ENCODE data around the gene EPN1. TPM values are rescaled to one million over a fixed set of nuclear protein-coding genes. Genes with fewer than 3 reads are reported as not detected.
A peak's percentile ranks its signal among the peaks of the same experiment; 100 is the strongest.

Gene EPN1
- total and polyA plus RNA-seq, 2 donors (not counting 1 experiment from before 2014, with no cell fraction given): 47.1 to 48.6 TPM

- Histone ChIP-seq H3K9ac (ENCODE audit: insufficient read depth, low read length) (no peak overlapping the region), H3K4me2 (ENCODE audit: extremely low read depth, insufficient read depth, low read length) (no peak overlapping the region), H3K79me2 (ENCODE audit: control insufficient read depth, insufficient read depth, low read length) (peaks cover 80% of the 10 kb centered on the region), H3K36me3 (ENCODE audit: control insufficient read depth, insufficient read depth, low read length) (peaks cover 23% of the 10 kb centered on the region), H3K4me3 (replicated peaks in 1 of 4; ENCODE audit: control extremely low read depth in 1 of 4, insufficient read depth in 1 of 4, low read depth in 3 of 4, low read length in 4 of 4) (no peak overlapping the region), H3K27ac (ENCODE audit: insufficient read depth, low read length) (peak overlapping the region; percentile 42), H3K9me3 (ENCODE audit: control insufficient read depth, insufficient read depth, low read depth, low read length) (no peaks in the 10 kb centered on the region), H4K20me1 (ENCODE audit: control insufficient read depth, extremely low read depth, insufficient read depth, low read length) (peaks cover 2% of the 10 kb centered on the region), H3K4me1 (ENCODE audit: control insufficient read depth, extremely low read depth, insufficient read depth, low read length) (peaks cover 17% of the 10 kb centered on the region), H2AFZ (ENCODE audit: low read length) (no peak overlapping the region), H3K27me3 (ENCODE audit: control insufficient read depth, insufficient read depth, low read length) (no peaks in the 10 kb centered on the region)
- peak in 1 of 2 donors; percentile 19 for DNase-seq (ENCODE audit: low read depth in 2 of 2)
- TF ChIP-seq EZH2 (IDR thresholded peaks at IDR 0.05; ENCODE audit: low read length, missing control alignments) (no peak), CTCF (conservative IDR thresholded peaks at IDR 0.05 in 1 of 2, IDR thresholded peaks at IDR 0.05 in 1 of 2; ENCODE audit: low read depth in 1 of 2, low read length in 2 of 2) (no peak)
These were observed 4.6 kb downstream of the EPN1 start for GRCh38 chr19:55679343-55680257.

GRCh38 chr19:55680339-55681130 lies 5.5 kb downstream of the EPN1 start:
- Histone ChIP-seq H2AFZ (ENCODE audit: low read length) (no peak overlapping the region), H3K9ac (ENCODE audit: insufficient read depth, low read length) (no peak overlapping the region), H3K4me3 (replicated peaks in 1 of 4; ENCODE audit: control extremely low read depth in 1 of 4, insufficient read depth in 1 of 4, low read depth in 3 of 4, low read length in 4 of 4) (no peak overlapping the region), H3K27me3 (ENCODE audit: control insufficient read depth, insufficient read depth, low read length) (no peaks in the 10 kb centered on the region), H4K20me1 (ENCODE audit: control insufficient read depth, extremely low read depth, insufficient read depth, low read length) (peaks cover 2% of the 10 kb centered on the region), H3K36me3 (ENCODE audit: control insufficient read depth, insufficient read depth, low read length) (peaks cover 29% of the 10 kb centered on the region), H3K27ac (ENCODE audit: insufficient read depth, low read length) (no peak overlapping the region), H3K79me2 (ENCODE audit: control insufficient read depth, insufficient read depth, low read length) (peaks cover 86% of the 10 kb centered on the region), H3K9me3 (ENCODE audit: control insufficient read depth, insufficient read depth, low read depth, low read length) (no peaks in the 10 kb centered on the region), H3K4me1 (ENCODE audit: control insufficient read depth, extremely low read depth, insufficient read depth, low read length) (peaks cover 17% of the 10 kb centered on the region), H3K4me2 (ENCODE audit: extremely low read depth, insufficient read depth, low read length) (no peak overlapping the region)
- TF ChIP-seq EZH2 (IDR thresholded peaks at IDR 0.05; ENCODE audit: low read length, missing control alignments): no peak
- TF ChIP-seq CTCF (conservative IDR thresholded peaks at IDR 0.05 in 1 of 2, IDR thresholded peaks at IDR 0.05 in 1 of 2; ENCODE audit: low read depth in 1 of 2, low read length in 2 of 2): no peak
- no peak for DNase-seq (ENCODE audit: low read depth in 2 of 2)

Data from fibroblast of lung (primary cell).